Keratinocyte (primary cell): Measurements from ENCODE around the gene BUD23.

ENCODE experiments used
- CTCF ChIP-seq, 3 experiments: IDR thresholded peaks in 1 of 3; conservative IDR thresholded peaks in 1 of 3; optimal IDR thresholded peaks in 1 of 3; 2 replicates in 2 of 3; 3 replicates in 1 of 3; pipeline versions ENCODE3 to v1.5.1; 2011; ENCODE audit warnings: low read length in 3 of 3, mild to moderate bottlenecking in 3 of 3, moderate library complexity in 2 of 3, control low read depth in 1 of 3, inconsistent platforms in 1 of 3; ENCODE audit not compliant: insufficient read depth in 2 of 3; ENCODE audit errors: extremely low read depth in 1 of 3
- EZH2 ChIP-seq: IDR thresholded peaks from one replicate; pipeline ENCODE4 v1.6.1; 2012; ENCODE audit warnings: inconsistent platforms, mild to moderate bottlenecking, low read length, moderate library complexity

GRCh38 chr7:73702665-73703064, 19.3 kb downstream of the BUD23 start:
- TF ChIP-seq CTCF (optimal IDR thresholded peaks at IDR 0.05 in 1 of 3, IDR thresholded peaks at IDR 0.05 in 1 of 3, conservative IDR thresholded peaks at IDR 0.05 in 1 of 3; ENCODE audit: extremely low read depth in 1 of 3, insufficient read depth in 2 of 3, low read length in 3 of 3) (no peak), EZH2 (no peak)
